ENCODE measurements around the gene NAT8L. TPM values are rescaled to one million over a fixed set of nuclear protein-coding genes. Genes with fewer than 3 reads are reported as not detected.

The NAT8L gene
- total RNA-seq, 1 donor = 0.09 TPM

- TF ChIP-seq CTCF (IDR thresholded peaks at IDR 0.05; ENCODE audit: insufficient read depth, low read length) = no peak
- DNase-seq (ENCODE audit: low read depth) = no peak
- no peak overlapping the region for H3K4me3 ChIP-seq (ENCODE audit: low read depth, low read length)
Observed at GRCh38 chr4:2073808-2074481, 14.8 kb downstream of the NAT8L start.

- no peak for TF ChIP-seq CTCF (IDR thresholded peaks at IDR 0.05; ENCODE audit: insufficient read depth, low read length)
- DNase-seq (ENCODE audit: low read depth) = no peak
- H3K4me3 ChIP-seq (ENCODE audit: low read depth, low read length) = no peak overlapping the region
Observed at GRCh38 chr4:2074588-2074987, 15.5 kb downstream of the NAT8L start.

DNA sequence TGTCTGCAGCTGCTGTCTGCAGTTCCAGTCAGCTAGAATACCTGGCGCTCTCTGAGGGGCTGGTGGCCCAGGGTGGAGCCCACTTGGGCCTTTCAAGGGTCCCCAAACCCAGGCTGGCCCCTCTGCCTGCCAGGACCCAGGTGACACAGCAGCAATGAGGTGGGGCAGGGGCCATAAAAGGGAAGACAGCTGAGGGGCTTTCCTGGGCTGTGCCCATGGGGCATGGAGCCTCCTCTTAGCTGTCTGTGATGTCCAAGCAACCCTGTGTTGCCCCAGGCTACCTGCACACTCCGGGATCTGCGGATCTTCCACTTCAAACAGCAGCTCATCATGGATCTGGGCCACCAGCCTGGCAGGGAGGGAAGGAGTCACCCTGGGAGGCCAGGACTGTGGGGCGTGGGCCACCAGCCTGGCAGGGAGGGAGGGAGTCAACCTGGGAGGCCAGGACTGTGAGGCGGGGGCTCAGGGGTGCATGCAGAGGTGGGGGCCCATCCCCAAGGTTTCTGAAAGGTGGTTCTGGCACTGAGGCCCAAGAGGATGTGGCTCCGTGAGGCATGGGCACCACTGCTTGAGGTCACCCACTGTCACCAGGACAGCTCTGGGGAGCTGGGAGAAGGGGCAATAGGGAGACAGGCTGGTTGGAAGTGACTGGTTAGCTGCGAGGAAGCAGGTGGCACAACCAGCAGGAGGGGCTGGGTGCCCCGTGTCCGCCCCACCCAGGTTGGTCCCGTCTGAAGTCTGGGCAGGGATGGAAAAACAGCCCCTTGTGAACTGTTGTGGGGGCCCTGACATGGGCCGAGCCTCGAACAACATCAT lies 16.3 kb downstream of the NAT8L start:
- no peak for DNase-seq (ENCODE audit: low read depth)
- no peak for TF ChIP-seq CTCF (IDR thresholded peaks at IDR 0.05; ENCODE audit: insufficient read depth, low read length)
- no peak overlapping the region for H3K4me3 ChIP-seq (ENCODE audit: low read depth, low read length)

GRCh38 chr4:2075987-2076907 lies 17.1 kb downstream of the NAT8L start:
- no peak for TF ChIP-seq CTCF (IDR thresholded peaks at IDR 0.05; ENCODE audit: insufficient read depth, low read length)
- H3K4me3 ChIP-seq (ENCODE audit: low read depth, low read length) = no peak overlapping the region
- no peak for DNase-seq (ENCODE audit: low read depth)

DNA sequence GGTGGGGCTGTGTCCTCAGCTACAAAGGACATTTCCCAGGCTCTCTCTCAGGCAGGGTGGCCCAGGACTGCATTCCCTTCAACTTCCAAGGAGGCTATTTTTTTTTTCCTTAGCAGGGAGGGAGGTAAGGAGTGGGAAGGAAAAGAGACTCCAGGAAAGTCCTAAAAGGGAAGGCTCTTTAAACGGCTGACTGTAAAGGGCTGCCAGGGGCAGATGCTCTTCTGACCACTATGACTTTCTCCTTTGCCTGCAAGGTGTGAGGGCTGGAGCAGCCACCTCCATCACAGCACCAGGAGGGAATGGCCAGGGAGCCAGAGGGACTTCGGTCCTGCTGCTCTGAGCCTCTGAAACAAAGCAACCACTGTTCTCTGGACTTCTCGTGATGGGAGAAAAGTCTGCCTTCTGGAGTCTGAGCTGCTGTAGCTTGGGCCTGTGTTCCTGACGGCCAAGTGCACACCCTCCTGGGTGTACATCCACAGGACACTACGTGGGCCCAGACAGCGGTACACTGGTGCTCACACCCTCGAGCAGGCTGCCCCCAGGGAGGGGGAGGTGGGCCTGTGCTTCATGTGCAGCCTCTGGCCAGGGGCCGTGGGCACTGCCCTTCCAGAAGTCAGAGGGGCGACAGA lies 17.9 kb downstream of the NAT8L start:
- no peak for DNase-seq (ENCODE audit: low read depth)
- no peak overlapping the region for H3K4me3 ChIP-seq (ENCODE audit: low read depth, low read length)
- no peak for TF ChIP-seq CTCF (IDR thresholded peaks at IDR 0.05; ENCODE audit: insufficient read depth, low read length)

All from fibroblast of the aortic adventitia (primary cell).